OCI-LY7 (cell line): ENCODE data around the gene SLC37A2.

Experiments used
- EZH2phosphoT487 ChIP-seq: fragments of 200-600 bp; sonication (generic); IDR thresholded peaks from 2 replicates; pipeline ENCODE4 v1.6.1; 2018; ENCODE audit warnings: low read depth, borderline replicate concordance, mild to moderate bottlenecking, mixed run types, antibody characterized with exemption, low read length, moderate library complexity, mixed read lengths
- TF ChIP-seq, protein P1 (sequence below): fragments of 200-600 bp; sonication (generic); conservative IDR thresholded peaks from 2 replicates; pipeline ENCODE4 v1.5.1; 2014; ENCODE audit warnings: mild to moderate bottlenecking, antibody characterized with exemption, low read length, moderate library complexity, mixed read lengths

DNA sequence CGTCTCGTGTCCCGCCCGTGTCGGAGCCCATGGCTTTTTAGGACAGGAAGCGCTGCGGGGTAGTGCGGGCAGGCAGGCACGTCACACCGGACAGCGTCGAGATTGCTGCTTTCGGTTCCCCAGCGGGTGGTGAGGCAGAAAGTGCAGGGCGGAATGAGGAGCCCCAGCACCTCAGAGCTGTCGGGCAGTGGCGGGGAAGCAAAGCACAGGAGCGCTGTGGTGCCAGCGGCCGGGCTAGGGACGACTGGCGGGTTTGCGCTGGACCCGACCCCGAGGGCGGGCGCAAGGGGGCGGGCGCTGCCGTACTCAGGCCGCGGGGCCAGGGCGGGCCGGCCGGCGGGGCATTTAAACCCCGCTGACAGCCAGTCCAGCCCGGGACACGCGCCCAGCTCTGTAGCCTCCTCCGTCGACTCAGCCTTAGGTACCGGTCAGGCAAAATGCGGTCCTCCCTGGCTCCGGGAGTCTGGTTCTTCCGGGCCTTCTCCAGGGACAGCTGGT lies at the start of gene SLC37A2:
- TF ChIP-seq, protein P1, sequence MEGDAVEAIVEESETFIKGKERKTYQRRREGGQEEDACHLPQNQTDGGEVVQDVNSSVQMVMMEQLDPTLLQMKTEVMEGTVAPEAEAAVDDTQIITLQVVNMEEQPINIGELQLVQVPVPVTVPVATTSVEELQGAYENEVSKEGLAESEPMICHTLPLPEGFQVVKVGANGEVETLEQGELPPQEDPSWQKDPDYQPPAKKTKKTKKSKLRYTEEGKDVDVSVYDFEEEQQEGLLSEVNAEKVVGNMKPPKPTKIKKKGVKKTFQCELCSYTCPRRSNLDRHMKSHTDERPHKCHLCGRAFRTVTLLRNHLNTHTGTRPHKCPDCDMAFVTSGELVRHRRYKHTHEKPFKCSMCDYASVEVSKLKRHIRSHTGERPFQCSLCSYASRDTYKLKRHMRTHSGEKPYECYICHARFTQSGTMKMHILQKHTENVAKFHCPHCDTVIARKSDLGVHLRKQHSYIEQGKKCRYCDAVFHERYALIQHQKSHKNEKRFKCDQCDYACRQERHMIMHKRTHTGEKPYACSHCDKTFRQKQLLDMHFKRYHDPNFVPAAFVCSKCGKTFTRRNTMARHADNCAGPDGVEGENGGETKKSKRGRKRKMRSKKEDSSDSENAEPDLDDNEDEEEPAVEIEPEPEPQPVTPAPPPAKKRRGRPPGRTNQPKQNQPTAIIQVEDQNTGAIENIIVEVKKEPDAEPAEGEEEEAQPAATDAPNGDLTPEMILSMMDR = no peak
- TF ChIP-seq EZH2phosphoT487 = peak; percentile 76; the same call in 1 of the 2 replicates
